GM12892 (cell line): ENCODE data around the gene AGK.

ENCODE experiments used
- POLR2A ChIP-seq: IDR thresholded peaks from 2 replicates; pipeline ENCODE4 v1.6.1; 2011; ENCODE audit warnings: low read depth, low read length, control low read depth
- POLR2AphosphoS5 ChIP-seq: IDR thresholded peaks from 2 replicates; pipeline ENCODE4 v1.6.1; 2011; ENCODE audit warnings: low read depth, low read length, control low read depth
- TAF1 ChIP-seq: IDR thresholded peaks from 2 replicates; pipeline ENCODE4 v1.6.1; 2011; ENCODE audit warnings: low read depth, mild to moderate bottlenecking, control low read depth, low read length, borderline replicate concordance

DNA sequence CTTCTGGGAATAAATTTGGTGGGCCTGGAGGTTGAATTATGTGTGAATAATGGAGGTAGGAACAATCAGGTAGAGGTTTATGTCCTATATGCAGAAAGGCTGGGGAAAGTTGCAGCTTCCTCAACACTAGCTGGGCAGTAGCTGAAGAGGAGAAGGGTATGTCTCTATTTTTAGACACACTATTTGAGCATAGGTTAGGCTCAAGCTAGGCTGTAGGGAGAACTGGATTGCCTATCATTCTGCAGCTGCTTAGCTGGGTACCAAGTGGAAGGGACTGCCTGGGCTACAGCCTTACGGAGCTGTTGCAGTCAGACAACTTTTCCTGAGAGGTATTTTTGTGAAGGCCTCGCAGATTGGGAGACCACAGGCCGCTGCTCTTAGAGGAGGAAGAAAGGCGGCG is 82.9 kb downstream of the AGK start:
- TF ChIP-seq TAF1: no peak
- TF ChIP-seq POLR2A: no peak
- TF ChIP-seq POLR2AphosphoS5: no peak
